Lung (tissue), 12 donors: ENCODE data around the gene MTIF2. TPM values are rescaled to one million over a fixed set of nuclear protein-coding genes. Genes with fewer than 3 reads are reported as not detected.
"Not testable (repeated sequence)": the region's sequence is repeated elsewhere in the genome, so short reads cannot be mapped to it uniquely, and the experiment has no call there.

Experiments
- ATAC-seq: fragments of 200-7000 bp; cut with Tn5 transposase; one replicate; pipeline ENCODE4 v1.9.1; 2020; ENCODE audit warnings: moderate number of reproducible peaks; ENCODE audit not compliant: insufficient read depth, low FRiP score
- DNase-seq, 3 donors: peaks; one replicate each; pipeline ENCODE4 v3.0.0-alpha.2; 2013 to 2017
- H3K27ac ChIP-seq, 2 donors: one replicate each; pipeline ENCODE4 v1.5.1; 2013; ENCODE audit warnings: mild to moderate bottlenecking in 2 of 2, moderate library complexity in 2 of 2, control low read depth in 1 of 2, inconsistent platforms in 1 of 2, low read depth in 1 of 2, low read length in 1 of 2
- H3K27me3 ChIP-seq, 3 donors: one replicate each; pipeline ENCODE4 v1.5.1; 2013; ENCODE audit warnings: low read length in 2 of 3; ENCODE audit not compliant: control insufficient read depth in 3 of 3, insufficient read depth in 3 of 3
- H3K36me3 ChIP-seq, 4 donors: one replicate each; pipeline ENCODE4 v1.5.1; 2013; ENCODE audit warnings: low read length in 4 of 4, mild to moderate bottlenecking in 1 of 4, moderate library complexity in 1 of 4; ENCODE audit not compliant: control insufficient read depth in 4 of 4, insufficient read depth in 4 of 4
- H3K4me1 ChIP-seq, 5 donors: one replicate each; pipeline ENCODE4 v1.5.1; 2013; ENCODE audit warnings: low read length in 5 of 5, mild to moderate bottlenecking in 2 of 5, moderate library complexity in 1 of 5; ENCODE audit not compliant: control insufficient read depth in 5 of 5, insufficient read depth in 5 of 5
- H3K4me3 ChIP-seq: one replicate; pipeline ENCODE4 v1.5.1; 2013; ENCODE audit warnings: mild to moderate bottlenecking, control low read depth, moderate library complexity
- H3K9ac ChIP-seq, 2 donors: one replicate each; pipeline ENCODE4 v1.5.1; 2013; ENCODE audit warnings: low read length in 2 of 2, control low read depth in 1 of 2; ENCODE audit not compliant: insufficient read depth in 1 of 2
- H3K9me3 ChIP-seq, 4 donors: one replicate each; pipeline ENCODE4 v1.5.1; 2013; ENCODE audit warnings: low read length in 3 of 4, mild to moderate bottlenecking in 1 of 4, moderate library complexity in 1 of 4; ENCODE audit not compliant: control insufficient read depth in 4 of 4, insufficient read depth in 3 of 4
- WGBS, 2 donors: extraction: QIAGEN DNeasy Blood & Tissue Kit; methylation state at CpG; one replicate each; pipeline ENCODE4 v1.1.7; 2013; 5-methylcytosine and 5-hydroxymethylcytosine counted together
- polyA plus RNA-seq, 2 donors: library from polyadenylated mRNA; stranded (reverse); fragments of 200-250 nt; gene quantifications; one replicate each; pipeline ENCODE4 v1.2.1, GENCODE V29; 2013
- total RNA-seq, 2 donors: library from RNA; depleted of rRNA in 1 of 2; stranded (reverse); fragments of >200 nt in 1 of 2; gene quantifications; one replicate each; pipeline ENCODE4 v1.2.1, GENCODE V29; 2014 to 2021
- TF ChIP-seq, protein P1 (sequence below): IDR thresholded peaks from 2 replicates; pipeline ENCODE4 v1.5.1; 2012; ENCODE audit warnings: mild to moderate bottlenecking; ENCODE audit errors: control extremely low read depth, extremely low read depth
- donor health status: control.
- donor health status: control.
- donor health status: Bipolar disorder and iron deficiency.
- donor health status: healthy.
- donor health status: DM: yes; HTN: yes; CAD: no.

The MTIF2 gene
- total and polyA plus RNA-seq, 4 donors, result 16.4 to 26.3 (median 21.2) TPM

DNA sequence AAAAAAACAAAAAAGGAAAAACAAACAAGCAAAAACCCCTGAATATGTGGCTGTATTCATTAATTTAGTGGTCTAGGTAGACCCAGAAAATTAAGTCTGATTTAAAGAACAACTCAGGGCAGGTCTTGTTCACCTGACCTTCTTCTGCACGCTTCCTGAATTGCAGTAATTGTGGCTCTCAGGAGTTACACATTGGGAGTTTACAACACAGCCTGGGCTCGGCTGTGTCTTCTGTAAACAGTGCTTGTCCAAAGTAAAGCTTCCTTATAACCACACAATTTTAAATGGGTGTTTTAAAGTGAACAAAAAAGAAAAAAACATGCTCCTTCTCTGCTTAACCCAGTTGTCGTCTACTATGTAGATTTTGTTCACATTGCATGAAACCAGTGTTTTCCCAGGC is 8.3 kb upstream of the MTIF2 start:
- Histone ChIP-seq H3K4me1 (peaks cover 0 to 6% (median 0%) of the 10 kb centered on the region in 5 donors), H3K4me3 (no peak overlapping the region), H3K36me3 (no peaks in the 10 kb centered on the region), H3K9ac (no peak overlapping the region), H3K27ac (no peak overlapping the region), H3K9me3 (no peaks in the 10 kb centered on the region), H3K27me3 (no peaks in the 10 kb centered on the region)
- DNase-seq (no peak), ATAC-seq (no peak)
- TF ChIP-seq, protein P1, sequence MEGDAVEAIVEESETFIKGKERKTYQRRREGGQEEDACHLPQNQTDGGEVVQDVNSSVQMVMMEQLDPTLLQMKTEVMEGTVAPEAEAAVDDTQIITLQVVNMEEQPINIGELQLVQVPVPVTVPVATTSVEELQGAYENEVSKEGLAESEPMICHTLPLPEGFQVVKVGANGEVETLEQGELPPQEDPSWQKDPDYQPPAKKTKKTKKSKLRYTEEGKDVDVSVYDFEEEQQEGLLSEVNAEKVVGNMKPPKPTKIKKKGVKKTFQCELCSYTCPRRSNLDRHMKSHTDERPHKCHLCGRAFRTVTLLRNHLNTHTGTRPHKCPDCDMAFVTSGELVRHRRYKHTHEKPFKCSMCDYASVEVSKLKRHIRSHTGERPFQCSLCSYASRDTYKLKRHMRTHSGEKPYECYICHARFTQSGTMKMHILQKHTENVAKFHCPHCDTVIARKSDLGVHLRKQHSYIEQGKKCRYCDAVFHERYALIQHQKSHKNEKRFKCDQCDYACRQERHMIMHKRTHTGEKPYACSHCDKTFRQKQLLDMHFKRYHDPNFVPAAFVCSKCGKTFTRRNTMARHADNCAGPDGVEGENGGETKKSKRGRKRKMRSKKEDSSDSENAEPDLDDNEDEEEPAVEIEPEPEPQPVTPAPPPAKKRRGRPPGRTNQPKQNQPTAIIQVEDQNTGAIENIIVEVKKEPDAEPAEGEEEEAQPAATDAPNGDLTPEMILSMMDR, result no peak
- 44 to 72% methylated on average over 3 of the region's 3 CpGs for WGBS, 2 donors

DNA sequence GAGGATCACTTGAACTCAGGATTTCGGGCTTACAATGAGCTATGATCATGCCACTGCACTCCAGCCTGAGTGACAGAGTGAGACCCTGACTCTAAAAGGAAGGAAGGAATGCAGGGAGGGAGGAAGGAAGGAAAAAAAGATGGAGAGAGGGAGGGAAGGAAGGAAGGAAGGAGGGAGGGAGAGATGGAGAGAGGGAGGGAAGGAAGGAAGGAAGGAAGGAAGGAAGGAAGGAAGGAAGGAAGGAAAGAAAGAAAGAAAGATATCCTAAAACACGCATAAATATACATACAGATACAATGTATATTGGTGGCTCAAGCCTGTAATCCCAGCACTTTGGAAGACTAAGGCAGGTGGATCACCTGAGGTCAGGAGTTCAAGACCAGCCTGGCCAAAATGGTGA is 5.3 kb upstream of the MTIF2 start:
- H3K4me1 ChIP-seq, H3K9me3 ChIP-seq, H3K4me3 ChIP-seq, H3K27me3 ChIP-seq, H3K9ac ChIP-seq, H3K27ac ChIP-seq, DNase-seq, ATAC-seq, H3K36me3 ChIP-seq: not testable (repeated sequence)
- WGBS, 2 donors, result 68 to 82% methylated on average over 2 of the region's 2 CpGs

DNA sequence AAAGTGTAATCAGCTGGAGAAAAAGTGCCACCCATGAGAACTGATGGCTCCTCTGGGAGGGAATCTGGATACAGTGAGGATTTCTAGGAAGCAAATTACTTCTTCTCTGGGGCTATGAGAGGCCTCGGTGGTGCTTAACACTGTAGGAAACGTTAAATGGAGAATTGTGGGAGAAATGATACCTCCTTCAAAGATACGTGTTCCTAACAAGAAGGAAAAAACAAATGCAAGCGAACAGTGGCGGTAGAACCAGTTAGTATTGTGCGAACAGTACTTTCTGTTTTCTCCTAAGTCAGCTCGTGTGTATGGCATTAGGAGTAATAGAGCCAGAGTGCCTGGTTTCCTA is 587 bp upstream of the MTIF2 start:
- no peaks in the 10 kb centered on the region for H3K27me3 ChIP-seq
- ATAC-seq (no peak), DNase-seq (peak in 2 of 3 donors; percentile 31 to 48)
- H3K27ac ChIP-seq, result peak overlapping the region in 1 of 2 donors; percentile 69
- H3K9ac ChIP-seq, result peak overlapping the region; percentile 80 to 85
- H3K4me1 ChIP-seq, result peaks cover 0 to 14% (median 3%) of the 10 kb centered on the region in 5 donors
- no peaks in the 10 kb centered on the region for H3K9me3 ChIP-seq
- H3K4me3 ChIP-seq, result no peak overlapping the region
- peaks cover 0 to 6% (median 5%) of the 10 kb centered on the region in 4 donors for H3K36me3 ChIP-seq
- WGBS, 2 donors, result 34 to 42% methylated on average over 7 of the region's 7 CpGs
- TF ChIP-seq, protein P1, result no peak

DNA sequence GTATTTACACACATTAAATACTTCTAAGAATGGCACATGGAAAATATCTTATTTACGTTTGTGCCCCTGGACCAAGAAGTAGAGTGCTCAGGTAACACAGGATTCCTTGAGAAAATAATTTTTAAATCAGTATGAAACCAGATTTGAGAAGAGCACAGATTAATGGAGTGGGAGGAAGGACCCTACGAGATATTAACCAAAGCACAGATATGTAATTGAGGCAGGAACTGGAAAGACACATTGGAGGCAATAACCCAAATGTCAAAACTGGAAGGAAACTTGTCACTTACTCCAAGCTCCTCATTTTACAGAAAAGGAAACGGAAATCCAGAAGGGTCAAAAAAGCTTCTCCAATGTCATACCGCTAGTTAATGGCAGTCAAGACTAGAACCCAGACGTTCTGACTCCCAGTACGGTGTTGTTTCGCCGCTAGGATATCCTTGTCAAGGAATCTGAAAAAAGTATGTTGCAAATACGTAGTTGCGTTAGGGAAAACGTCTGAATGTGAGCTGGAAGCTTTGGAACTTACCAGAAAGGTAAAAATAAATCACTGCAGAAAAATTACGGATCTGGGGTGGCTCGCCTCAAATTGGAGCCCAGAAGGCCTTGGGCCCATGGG is 634 bp downstream of the MTIF2 start:
- Histone ChIP-seq H3K27ac (peak overlapping the region; percentile 97 to 99), H3K4me3 (peak overlapping the region; percentile 94), H3K4me1 (peaks cover 0 to 14% (median 3%) of the 10 kb centered on the region in 5 donors), H3K27me3 (no peaks in the 10 kb centered on the region), H3K36me3 (peaks cover 4 to 12% (median 6%) of the 10 kb centered on the region in 4 donors), H3K9ac (peak overlapping the region; percentile 80 to 95), H3K9me3 (no peaks in the 10 kb centered on the region)
- WGBS, 2 donors, result 16 to 18% methylated on average over 13 of the region's 13 CpGs
- ATAC-seq (no peak), DNase-seq (no peak)
- TF ChIP-seq, protein P1, result no peak

DNA sequence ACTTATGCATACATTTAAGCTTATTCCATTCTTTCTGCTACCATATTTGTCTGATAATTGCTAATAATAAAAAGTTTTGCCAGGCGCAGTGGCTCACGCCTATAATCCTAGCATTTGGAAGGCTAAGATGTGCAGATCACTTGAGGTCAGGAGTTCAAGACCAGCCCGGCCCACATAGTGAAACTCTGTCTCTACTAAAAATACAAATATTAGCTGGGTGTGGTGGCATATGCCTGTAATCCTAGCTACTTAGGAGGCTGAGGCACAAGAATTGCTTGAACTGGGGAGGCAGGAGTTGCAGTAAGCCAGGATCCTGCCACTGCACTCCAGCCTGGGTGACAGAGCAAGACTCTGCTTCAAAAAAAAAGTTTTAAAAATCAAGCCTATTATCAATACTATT is 9.4 kb downstream of the MTIF2 start:
- H3K4me1 ChIP-seq, H3K4me3 ChIP-seq, DNase-seq, H3K9me3 ChIP-seq, ATAC-seq, H3K27me3 ChIP-seq, H3K9ac ChIP-seq, H3K27ac ChIP-seq: not testable (repeated sequence)
- WGBS, 2 donors, result 94 to 96% methylated on average over 3 of the region's 3 CpGs
- H3K36me3 ChIP-seq, result peaks cover 3 to 16% (median 13%) of the 10 kb centered on the region in 4 donors
